Spinal cord (tissue), 4 donors: Measurements from ENCODE around the gene SSC4D. TPM values are rescaled to one million over a fixed set of nuclear protein-coding genes. Genes with fewer than 3 reads are reported as not detected.

Experiments
- polyA plus RNA-seq, 2 donors: library from polyadenylated mRNA; unstranded; fragments of 120-200 nt; gene quantifications; one replicate each; pipeline ENCODE4 v1.2.1, GENCODE V29; 2013; ENCODE audit not compliant: insufficient read length in 2 of 2
- total RNA-seq, 2 donors: library from RNA; depleted of rRNA in 1 of 2; stranded (reverse); fragments of 120-200 nt in 1 of 2; fragments of >200 nt in 1 of 2; gene quantifications; one replicate each; pipeline versions ENCODE4 v1.2.3 to v1.2.4, GENCODE V29; 2013 to 2014

SSC4D gene
- total and polyA plus RNA-seq, 4 donors = 1.9 to 4.3 (median 3.1) TPM

Other genes starting within 250 kb of the SSC4D start
- gene SRRM3, start 207.8 kb downstream of the SSC4D start, total RNA-seq = 1 to 10 TPM; 7.2 to 7.8 TPM
- 10 to 100 TPM; 47.0 to 80.0 TPM for gene SRRM3, start 207.8 kb downstream of the SSC4D start, polyA plus RNA-seq
- gene HSPB1, start 107.0 kb downstream of the SSC4D start, total RNA-seq = 10 to 100 TPM; 17.4 to 55.2 TPM
- gene HSPB1, start 107.0 kb downstream of the SSC4D start, polyA plus RNA-seq = 100 to 1,000 TPM; 201 to 214 TPM
- 100 to 1,000 TPM in 1 of 2 donors, 10 to 100 TPM in 1; 72.6 to 428 TPM for gene YWHAG, start 50.7 kb downstream of the SSC4D start, total RNA-seq
- gene YWHAG, start 50.7 kb downstream of the SSC4D start, polyA plus RNA-seq = 100 to 1,000 TPM; 574 to 669 TPM
- 1 to 10 TPM in 1 of 2 donors, under 1 TPM in 1; 0.59 to 2.3 TPM for gene ZP3, start 15.3 kb upstream of the SSC4D start, total RNA-seq
- 1 to 10 TPM; 1.1 to 1.5 TPM for gene ZP3, start 15.3 kb upstream of the SSC4D start, polyA plus RNA-seq
- 1 to 10 TPM; 3.6 to 7.1 TPM for gene DTX2, start 52.0 kb upstream of the SSC4D start, total RNA-seq
- 10 to 100 TPM in 1 of 2 donors, 1 to 10 TPM in 1; 8.4 to 11.4 TPM for gene DTX2, start 52.0 kb upstream of the SSC4D start, polyA plus RNA-seq
- gene UPK3B, start 100.9 kb upstream of the SSC4D start, total RNA-seq = 1 to 10 TPM in 1 of 2 donors, under 1 TPM in 1; 0.89 to 1.3 TPM
- 1 to 10 TPM in 1 of 2 donors, under 1 TPM in 1; 0.25 to 1.0 TPM for gene UPK3B, start 100.9 kb upstream of the SSC4D start, polyA plus RNA-seq
- gene SPDYE16, start 133.6 kb upstream of the SSC4D start, total RNA-seq = under 1 TPM in 1 of 2 donors, not detected in 1; 0.28 TPM
- gene SPDYE16, start 133.6 kb upstream of the SSC4D start, polyA plus RNA-seq = 1 to 10 TPM; 1.5 to 8.1 TPM
- 1 to 10 TPM; 4.7 to 5.0 TPM for gene POMZP3, start 217.6 kb upstream of the SSC4D start, total RNA-seq
- gene POMZP3, start 217.6 kb upstream of the SSC4D start, polyA plus RNA-seq = 10 to 100 TPM; 26.8 to 30.4 TPM